Ramos (cell line): ENCODE measurements around the gene GP1BA.

ENCODE experiments used
- in situ Hi-C: fragments of 300-500 bp; cut with MboI; formaldehyde crosslinking; loops from one replicate; pipeline ENCODE4 v1.14.3; 2022; ENCODE audit warnings: low sequenced_read_pairs; ENCODE audit not compliant: unreplicated experiment

The GP1BA gene

GRCh38 chr17:4931963-4932362 lies at the start of gene GP1BA:
GP1BA (plus strand) TSS chr17:4932277; CDS start chr17:4932605, 328 bp downstream.
- in situ Hi-C loops, result no loop called here

DNA sequence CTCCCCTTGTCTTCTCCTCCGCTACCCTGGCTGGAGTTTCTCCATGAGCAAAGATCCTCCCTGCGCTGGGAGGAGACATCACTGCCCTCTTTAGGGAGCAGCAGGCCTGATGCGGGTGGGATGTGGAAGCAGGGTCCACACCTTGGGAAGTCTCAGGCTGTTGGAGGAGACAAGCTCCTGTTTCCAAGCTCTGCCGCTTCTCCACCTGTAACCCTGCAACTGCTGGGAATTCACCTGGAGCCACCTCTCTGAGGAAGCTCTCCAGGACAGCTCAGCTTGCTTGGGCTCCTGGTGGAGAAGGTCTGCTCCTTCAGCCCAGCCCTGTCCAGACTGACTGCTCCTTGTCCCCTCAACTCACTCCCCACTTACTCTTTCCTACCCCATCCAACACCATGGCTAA lies 47.6 kb upstream of the GP1BA start:
- in situ Hi-C loops, result loop anchor here (10.0 kb wide), 1 partner anchor 300 kb away; the partner anchor contains the start of gene SMTNL2

GRCh38 chr17:4886830-4887229 lies 45.2 kb upstream of the GP1BA start:
- in situ Hi-C loops, result loop anchor here (10.0 kb wide), 1 partner anchor 302 kb away; the partner anchor contains the start of gene SMTNL2

- in situ Hi-C loops, result loop anchor here (10.0 kb wide), 1 partner anchor 303 kb away; the partner anchor contains the start of gene SMTNL2
Measured at GRCh38 chr17:4887581-4887980, 44.5 kb upstream of the GP1BA start.

DNA sequence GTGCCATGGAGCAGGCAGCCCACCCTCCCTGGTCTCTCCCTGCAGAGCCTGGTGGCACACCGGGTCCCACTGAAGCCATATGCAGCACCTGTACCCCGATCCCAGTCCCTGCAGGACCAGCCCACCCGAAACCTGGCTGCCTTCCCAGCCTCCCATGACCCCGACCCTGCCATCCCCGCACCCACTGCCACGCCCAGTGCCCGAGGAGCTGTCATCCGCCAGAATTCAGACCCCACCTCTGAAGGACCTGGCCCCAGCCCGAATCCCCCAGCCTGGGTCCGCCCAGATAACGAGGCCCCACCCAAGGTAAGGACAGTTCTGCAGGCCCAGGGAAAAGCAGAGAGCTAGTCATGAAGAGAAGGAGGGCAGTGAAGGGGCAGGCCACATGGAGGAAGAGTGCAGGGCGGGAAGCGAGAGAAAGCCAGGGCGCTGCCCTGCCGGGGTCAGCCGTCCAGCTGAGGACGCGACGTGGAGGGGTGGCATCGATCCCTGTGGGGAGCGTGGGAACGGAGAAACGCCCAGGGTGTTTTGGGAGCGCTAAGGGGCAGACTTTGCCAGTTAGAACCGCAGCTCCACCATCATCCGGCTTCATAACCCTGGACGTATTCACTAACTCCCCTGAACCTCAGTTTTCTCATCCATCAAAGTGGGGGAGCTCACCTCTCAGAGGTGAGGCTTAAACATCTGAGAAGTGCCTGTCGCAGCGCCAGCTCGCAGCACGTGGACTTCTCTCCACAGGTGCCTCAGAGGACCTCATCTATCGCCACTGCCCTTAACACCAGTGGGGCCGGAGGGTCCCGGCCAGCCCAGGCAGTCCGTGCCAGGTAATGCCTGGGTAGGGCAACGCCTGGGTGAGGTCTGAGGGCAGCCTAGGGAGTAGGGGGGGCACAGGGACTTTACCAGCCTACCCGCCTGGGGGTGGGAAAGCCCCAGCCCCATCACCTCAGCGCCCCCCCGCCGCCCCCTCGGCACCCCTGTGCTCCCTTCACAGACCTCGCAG lies 40.4 kb upstream of the GP1BA start:
- in situ Hi-C loops, result no loop called here

GRCh38 chr17:4892499-4893221 lies 39.4 kb upstream of the GP1BA start:
- in situ Hi-C loops, result no loop called here

- in situ Hi-C loops, result no loop called here
Measured at GRCh38 chr17:4893272-4893671, 38.8 kb upstream of the GP1BA start.

DNA sequence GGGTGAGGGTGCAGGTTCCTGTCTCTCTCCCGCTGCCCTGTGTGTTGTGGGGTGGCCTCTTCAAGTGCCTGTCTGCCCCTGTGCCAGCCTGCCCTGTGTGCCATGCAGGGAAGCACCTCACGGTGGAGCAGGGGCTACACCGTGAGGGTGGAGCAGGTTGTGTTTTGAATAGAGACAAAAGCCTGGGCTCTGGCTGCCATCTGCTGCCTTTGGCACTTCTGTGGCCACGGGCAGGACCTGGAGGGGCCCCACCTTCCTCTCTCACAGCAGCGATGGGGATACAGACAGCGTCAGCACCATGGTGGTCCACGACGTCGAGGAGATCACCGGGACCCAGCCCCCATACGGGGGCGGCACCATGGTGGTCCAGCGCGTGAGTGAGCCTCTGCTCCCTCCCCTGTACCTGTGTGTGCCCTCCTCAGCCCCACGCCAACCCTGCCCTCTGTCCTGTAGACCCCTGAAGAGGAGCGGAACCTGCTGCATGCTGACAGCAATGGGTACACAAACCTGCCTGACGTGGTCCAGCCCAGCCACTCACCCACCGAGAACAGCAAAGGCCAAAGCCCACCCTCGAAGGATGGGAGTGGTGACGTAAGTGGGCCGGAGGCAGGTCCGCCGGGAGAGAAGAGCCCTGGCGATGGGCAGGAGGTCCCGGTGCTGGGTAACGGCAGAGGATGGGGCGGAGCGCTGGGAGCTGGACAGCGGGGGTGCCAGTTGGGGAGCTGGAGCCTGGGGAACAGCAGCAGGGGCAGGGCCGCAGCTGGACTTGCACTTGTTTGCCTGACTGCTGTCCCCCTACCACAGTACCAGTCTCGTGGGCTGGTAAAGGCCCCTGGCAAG lies 38.1 kb upstream of the GP1BA start:
- in situ Hi-C loops, result no loop called here

GRCh38 chr17:4895121-4895520 lies 37.0 kb upstream of the GP1BA start:
- in situ Hi-C loops, result no loop called here

DNA sequence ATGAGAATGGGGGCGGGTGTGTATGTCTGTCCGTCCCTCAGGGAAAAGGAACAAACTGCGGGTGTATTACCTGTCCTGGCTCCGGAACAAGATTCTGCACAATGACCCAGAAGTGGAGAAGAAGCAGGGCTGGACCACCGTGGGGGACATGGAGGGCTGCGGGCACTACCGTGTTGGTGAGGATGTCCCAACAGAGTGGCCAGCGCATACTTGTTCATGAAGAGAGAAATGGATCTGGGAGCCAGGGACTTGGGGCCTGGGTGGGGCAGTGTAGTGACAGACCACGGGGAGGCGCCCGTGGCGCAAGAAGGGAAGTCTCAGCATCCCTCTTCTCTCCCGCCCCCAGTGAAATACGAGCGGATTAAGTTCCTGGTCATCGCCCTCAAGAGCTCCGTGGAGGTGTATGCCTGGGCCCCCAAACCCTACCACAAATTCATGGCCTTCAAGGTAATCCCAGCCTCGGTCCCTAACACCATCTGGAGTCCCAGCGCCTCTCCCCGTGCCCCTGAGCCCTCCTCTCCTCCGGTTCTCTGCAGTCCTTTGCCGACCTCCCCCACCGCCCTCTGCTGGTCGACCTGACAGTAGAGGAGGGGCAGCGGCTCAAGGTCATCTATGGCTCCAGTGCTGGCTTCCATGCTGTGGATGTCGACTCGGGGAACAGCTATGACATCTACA lies 36.3 kb upstream of the GP1BA start:
- in situ Hi-C loops, result no loop called here

DNA sequence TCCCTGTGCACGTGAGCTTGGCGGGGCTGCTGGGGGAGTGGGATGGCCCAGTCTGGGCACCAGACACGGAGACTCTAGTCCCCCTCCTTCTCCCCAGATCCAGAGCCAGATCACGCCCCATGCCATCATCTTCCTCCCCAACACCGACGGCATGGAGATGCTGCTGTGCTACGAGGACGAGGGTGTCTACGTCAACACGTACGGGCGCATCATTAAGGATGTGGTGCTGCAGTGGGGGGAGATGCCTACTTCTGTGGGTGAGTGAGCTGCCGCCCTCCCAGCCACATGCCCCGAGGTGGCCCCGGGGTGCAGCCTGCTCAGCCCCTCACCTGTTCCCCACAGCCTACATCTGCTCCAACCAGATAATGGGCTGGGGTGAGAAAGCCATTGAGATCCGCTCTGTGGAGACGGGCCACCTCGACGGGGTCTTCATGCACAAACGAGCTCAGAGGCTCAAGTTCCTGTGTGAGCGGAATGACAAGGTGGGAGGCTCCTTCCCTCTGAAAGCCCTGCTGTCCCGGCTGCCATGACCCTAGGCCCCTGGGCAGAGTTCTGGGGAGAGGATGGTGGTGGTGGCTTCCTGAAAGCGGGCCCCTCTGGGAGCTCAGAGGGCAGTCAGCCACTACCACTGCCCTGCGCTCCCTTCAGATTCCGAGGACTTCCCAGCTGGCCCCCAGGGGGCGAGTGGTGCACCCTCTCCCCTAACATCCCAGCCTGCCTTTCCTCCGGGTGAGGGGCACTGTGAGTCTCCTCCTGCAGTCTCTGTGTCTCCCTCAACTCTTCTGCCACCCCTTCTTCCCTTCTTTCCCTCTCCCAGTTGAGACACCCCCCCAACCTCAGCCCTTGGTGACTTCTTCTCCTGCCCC lies 35.5 kb upstream of the GP1BA start:
- in situ Hi-C loops, result no loop called here

DNA sequence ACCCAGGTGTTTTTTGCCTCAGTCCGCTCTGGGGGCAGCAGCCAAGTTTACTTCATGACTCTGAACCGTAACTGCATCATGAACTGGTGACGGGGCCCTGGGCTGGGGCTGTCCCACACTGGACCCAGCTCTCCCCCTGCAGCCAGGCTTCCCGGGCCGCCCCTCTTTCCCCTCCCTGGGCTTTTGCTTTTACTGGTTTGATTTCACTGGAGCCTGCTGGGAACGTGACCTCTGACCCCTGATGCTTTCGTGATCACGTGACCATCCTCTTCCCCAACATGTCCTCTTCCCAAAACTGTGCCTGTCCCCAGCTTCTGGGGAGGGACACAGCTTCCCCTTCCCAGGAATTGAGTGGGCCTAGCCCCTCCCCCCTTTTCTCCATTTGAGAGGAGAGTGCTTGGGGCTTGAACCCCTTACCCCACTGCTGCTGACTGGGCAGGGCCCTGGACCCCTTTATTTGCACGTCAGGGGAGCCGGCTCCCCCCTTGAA lies 34.8 kb upstream of the GP1BA start:
- in situ Hi-C loops, result no loop called here

- in situ Hi-C loops, result no loop called here
Measured at GRCh38 chr17:4897785-4898184, 34.3 kb upstream of the GP1BA start.

DNA sequence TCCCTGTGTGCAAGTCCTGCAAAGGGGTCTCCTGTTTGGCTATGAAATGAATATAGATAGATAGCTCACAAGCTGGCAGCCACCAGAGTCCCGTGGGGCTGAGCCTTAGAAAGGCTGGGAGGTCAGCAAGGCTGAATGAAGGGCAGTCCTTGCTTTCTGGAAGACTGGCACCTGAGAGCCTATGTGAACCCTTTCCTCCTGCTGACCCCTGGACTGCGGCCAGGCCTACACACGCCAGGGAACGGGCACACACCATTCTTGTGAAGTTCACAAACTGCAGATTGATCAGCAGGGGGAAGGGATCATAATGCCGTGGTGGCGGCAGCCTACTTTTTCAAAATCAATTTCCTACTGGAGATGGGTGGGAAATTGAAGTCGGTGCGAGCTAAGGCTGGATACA lies 33.7 kb upstream of the GP1BA start:
- in situ Hi-C loops, result no loop called here

DNA sequence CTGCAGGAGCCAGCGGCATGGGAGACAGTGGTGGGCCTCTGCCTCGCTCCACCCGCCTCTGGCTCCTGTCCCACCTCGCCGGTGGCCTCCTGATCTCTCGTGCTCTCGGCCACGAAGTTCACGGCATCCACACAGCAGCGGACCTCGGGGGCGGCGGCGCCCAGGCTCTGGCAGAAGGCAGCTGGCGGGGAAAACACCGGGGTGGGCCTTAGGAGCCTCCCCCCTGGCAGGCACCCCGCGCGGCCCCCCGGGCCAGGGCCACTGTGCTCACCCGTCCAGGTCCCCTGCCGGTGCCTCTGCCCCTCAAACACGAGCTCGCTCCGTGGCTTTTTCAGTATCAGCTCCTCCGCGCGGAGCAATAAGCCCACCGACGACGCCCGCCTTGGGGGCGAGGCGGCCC lies 33.1 kb upstream of the GP1BA start:
- in situ Hi-C loops, result no loop called here

DNA sequence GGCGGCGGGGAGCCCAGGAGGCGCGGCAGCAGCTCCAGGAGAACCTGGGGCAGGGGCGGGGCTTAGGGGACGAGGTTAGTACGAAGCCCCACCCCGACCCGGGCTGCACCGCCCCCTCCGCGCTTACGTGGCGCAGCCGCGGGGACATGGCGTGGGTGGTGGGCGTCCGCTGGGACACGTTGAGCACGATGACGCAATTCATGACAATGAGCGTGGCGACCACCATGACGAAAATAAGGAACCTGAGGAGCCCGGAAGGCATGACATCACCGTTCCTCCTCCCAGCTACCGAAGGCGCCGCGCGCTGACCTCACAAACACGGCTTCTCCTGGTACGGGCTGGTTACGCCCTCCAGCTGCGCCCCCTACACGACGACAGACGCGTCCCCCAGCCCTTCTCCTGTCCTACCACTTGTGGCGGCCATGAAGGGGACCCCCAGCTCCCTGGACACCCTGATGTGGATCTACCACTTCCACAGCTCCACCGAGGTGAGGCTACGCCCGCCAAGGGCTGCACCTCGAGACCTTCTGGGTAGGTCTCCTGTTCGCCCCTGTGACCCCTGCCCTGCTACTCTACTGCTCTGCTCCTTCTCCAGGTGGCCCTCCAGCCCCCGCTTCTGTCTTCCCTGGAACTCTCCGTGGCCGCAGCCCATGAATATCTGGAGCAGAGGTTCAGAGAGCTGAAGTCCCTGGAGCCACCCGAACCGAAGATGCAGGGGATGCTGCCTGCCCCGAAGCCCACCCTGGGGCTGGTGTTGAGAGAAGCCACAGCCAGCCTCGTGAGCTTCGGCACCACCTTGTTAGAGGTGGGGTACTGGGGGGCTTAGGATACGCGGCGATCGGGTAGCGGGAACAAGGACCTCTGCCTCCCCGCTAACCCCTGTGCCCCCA lies 32.5 kb upstream of the GP1BA start, which contains the start of gene C17orf107:
Gene C17orf107, plus strand, starts transcription at position 196 of the 890 bp plus-strand sequence. Its CDS starts 227 bp downstream, at position 423.
- in situ Hi-C loops, result loop anchor here (10.0 kb wide), 1 partner anchor 155 kb away; no protein-coding TSS in a partner anchor
